IMR-90 (cell line): ENCODE data around the gene RGS12.

Source experiments
- BHLHE40 ChIP-seq: fragments of 150-350 bp; IDR thresholded peaks from 2 replicates; pipeline ENCODE4 v1.6.1; 2016; ENCODE audit warnings: mild to moderate bottlenecking, low read depth, low read length
- CEBPB ChIP-seq: IDR thresholded peaks from 2 replicates; pipeline ENCODE4 v1.6.1; 2012; ENCODE audit warnings: low read depth, low read length, improper control_type of control experiment
- CHD1 ChIP-seq: IDR thresholded peaks from 2 replicates; pipeline ENCODE4 v1.6.1; 2012; ENCODE audit warnings: low read depth, low read length, improper control_type of control experiment
- MAFK ChIP-seq: IDR thresholded peaks from 2 replicates; pipeline ENCODE4 v1.6.1; 2012; ENCODE audit warnings: low read depth, low read length, improper control_type of control experiment
- MAZ ChIP-seq: IDR thresholded peaks from 2 replicates; pipeline ENCODE4 v1.6.1; 2012; ENCODE audit warnings: low read depth, mild to moderate bottlenecking, low read length, improper control_type of control experiment, moderate library complexity, borderline replicate concordance
- MXI1 ChIP-seq: IDR thresholded peaks from 2 replicates; pipeline ENCODE4 v1.6.1; 2012; ENCODE audit warnings: low read depth, mild to moderate bottlenecking, low read length, moderate library complexity, borderline replicate concordance
- POLR2A ChIP-seq: IDR thresholded peaks from 2 replicates; pipeline ENCODE4 v1.6.1; 2012; ENCODE audit warnings: mild to moderate bottlenecking, low read depth, low read length
- RAD21 ChIP-seq: IDR thresholded peaks from 2 replicates; pipeline ENCODE4 v1.6.1; 2012; ENCODE audit warnings: low read length, improper control_type of control experiment
- RFX5 ChIP-seq: IDR thresholded peaks from 2 replicates; pipeline ENCODE4 v1.8.0; 2012; ENCODE audit warnings: low read depth, mild to moderate bottlenecking, low read length, moderate library complexity
- SMC3 ChIP-seq: fragments of 150-350 bp; IDR thresholded peaks from 2 replicates; pipeline ENCODE4 v1.6.1; 2016; ENCODE audit warnings: low read depth, mild to moderate bottlenecking, antibody characterized with exemption, low read length, moderate library complexity
- TF ChIP-seq, protein P1 (sequence below): conservative IDR thresholded peaks from 2 replicates; pipeline ENCODE4 v1.5.1; 2012; ENCODE audit warnings: mild to moderate bottlenecking, low read depth, low read length, improper control_type of control experiment
- TF ChIP-seq, protein P2 (sequence below): fragments of 150-350 bp; IDR thresholded peaks from 2 replicates; pipeline ENCODE4 v1.6.1; 2017; ENCODE audit warnings: mild to moderate bottlenecking, antibody characterized with exemption, low read length, low read depth
- TF ChIP-seq, protein P3 (sequence below): fragments of 150-350 bp; IDR thresholded peaks from 2 replicates; pipeline ENCODE4 v1.6.1; 2016; ENCODE audit warnings: low read depth, mild to moderate bottlenecking, low read length, moderate library complexity, borderline replicate concordance

DNA sequence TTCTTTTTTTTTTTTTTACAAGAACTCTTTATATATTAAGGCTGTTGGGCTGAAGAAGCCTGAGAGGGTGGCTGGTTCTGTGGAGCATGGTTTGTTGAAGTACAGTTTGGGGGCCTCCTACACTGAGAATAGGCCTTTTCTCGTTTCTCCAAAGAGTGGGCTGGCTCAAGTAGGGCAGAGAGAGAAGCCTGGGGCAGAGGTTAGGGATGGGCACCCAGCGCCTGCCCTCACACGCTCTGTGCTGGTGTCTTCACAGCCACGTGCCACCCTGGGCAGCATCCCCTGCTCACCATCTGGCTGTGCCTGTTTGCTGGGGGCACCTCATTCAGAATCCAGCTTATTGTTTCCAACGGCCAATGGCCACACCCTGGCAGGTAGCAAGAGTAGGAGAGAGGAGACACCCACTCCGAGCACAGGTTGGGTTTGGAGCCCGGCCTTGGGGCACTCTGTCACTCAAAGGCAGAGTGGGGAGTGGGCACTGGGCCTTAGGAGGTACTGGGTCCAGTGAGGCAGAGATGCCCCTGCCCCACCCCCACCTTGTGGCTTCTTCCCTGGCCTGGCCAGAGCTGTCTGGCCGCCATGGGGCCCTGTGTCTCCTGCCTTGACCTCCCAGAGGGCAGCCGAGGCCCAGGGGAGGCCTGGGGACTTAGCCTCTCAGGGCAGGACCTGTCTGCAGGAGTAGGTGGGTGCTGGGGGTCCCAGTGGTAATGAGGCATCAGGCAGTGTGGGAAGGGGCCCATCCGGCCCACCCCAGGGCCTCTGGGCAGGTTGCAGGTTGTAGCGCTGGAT lies 40.9 kb upstream of the RGS12 start:
- TF ChIP-seq, protein P1, sequence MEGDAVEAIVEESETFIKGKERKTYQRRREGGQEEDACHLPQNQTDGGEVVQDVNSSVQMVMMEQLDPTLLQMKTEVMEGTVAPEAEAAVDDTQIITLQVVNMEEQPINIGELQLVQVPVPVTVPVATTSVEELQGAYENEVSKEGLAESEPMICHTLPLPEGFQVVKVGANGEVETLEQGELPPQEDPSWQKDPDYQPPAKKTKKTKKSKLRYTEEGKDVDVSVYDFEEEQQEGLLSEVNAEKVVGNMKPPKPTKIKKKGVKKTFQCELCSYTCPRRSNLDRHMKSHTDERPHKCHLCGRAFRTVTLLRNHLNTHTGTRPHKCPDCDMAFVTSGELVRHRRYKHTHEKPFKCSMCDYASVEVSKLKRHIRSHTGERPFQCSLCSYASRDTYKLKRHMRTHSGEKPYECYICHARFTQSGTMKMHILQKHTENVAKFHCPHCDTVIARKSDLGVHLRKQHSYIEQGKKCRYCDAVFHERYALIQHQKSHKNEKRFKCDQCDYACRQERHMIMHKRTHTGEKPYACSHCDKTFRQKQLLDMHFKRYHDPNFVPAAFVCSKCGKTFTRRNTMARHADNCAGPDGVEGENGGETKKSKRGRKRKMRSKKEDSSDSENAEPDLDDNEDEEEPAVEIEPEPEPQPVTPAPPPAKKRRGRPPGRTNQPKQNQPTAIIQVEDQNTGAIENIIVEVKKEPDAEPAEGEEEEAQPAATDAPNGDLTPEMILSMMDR, result no peak
- no peak for TF ChIP-seq CHD1
- no peak for TF ChIP-seq SMC3
- no peak for TF ChIP-seq MAZ
- TF ChIP-seq MXI1, result no peak
- TF ChIP-seq POLR2A, result no peak
- TF ChIP-seq CEBPB, result no peak
- TF ChIP-seq, protein P2, sequence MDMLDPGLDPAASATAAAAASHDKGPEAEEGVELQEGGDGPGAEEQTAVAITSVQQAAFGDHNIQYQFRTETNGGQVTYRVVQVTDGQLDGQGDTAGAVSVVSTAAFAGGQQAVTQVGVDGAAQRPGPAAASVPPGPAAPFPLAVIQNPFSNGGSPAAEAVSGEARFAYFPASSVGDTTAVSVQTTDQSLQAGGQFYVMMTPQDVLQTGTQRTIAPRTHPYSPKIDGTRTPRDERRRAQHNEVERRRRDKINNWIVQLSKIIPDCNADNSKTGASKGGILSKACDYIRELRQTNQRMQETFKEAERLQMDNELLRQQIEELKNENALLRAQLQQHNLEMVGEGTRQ, result no peak
- no peak for TF ChIP-seq MAFK
- TF ChIP-seq RAD21, result no peak
- no peak for TF ChIP-seq RFX5
- TF ChIP-seq, protein P3, sequence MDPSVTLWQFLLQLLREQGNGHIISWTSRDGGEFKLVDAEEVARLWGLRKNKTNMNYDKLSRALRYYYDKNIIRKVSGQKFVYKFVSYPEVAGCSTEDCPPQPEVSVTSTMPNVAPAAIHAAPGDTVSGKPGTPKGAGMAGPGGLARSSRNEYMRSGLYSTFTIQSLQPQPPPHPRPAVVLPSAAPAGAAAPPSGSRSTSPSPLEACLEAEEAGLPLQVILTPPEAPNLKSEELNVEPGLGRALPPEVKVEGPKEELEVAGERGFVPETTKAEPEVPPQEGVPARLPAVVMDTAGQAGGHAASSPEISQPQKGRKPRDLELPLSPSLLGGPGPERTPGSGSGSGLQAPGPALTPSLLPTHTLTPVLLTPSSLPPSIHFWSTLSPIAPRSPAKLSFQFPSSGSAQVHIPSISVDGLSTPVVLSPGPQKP, result no peak
- no peak for TF ChIP-seq BHLHE40
